GM12865 (cell line): ENCODE measurements around the gene OPCML.

ENCODE experiments used
- DNase-seq: peaks from one replicate; pipeline ENCODE4 v3.0.0; 2010; ENCODE audit warnings: low read depth
- H3K4me3 ChIP-seq: 2 replicates; pipeline ENCODE4 v1.5.1; 2011; ENCODE audit warnings: mild to moderate bottlenecking, low read depth, low read length, control low read depth
- CTCF ChIP-seq: IDR thresholded peaks from 2 replicates; pipeline ENCODE4 v1.5.1; 2011; ENCODE audit warnings: low read length, control low read depth, low read depth, inconsistent platforms; ENCODE audit not compliant: insufficient read depth; ENCODE audit errors: missing control alignments

The OPCML gene

DNA sequence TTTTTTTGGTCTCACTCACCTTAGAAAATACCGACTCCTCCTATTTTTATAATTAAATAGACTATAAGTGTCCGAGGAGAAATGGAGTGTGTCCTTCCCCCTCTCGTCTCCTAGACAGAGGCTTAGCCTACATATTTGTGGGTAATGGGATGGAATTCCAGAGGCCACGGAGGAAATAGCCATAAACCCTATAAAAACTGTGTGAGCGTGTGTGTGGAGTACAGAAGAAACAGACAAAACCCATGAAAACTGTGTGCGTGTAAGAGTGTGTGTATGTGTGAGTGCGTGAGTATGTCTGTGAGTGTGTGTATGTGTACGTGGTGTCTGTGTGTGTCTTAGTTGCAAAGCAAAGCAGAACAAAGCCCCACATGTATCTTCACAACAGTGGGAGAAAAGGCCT, 883.5 kb downstream of the OPCML start:
- no peak overlapping the region for H3K4me3 ChIP-seq
- no peak for DNase-seq
- TF ChIP-seq CTCF: no peak

DNA sequence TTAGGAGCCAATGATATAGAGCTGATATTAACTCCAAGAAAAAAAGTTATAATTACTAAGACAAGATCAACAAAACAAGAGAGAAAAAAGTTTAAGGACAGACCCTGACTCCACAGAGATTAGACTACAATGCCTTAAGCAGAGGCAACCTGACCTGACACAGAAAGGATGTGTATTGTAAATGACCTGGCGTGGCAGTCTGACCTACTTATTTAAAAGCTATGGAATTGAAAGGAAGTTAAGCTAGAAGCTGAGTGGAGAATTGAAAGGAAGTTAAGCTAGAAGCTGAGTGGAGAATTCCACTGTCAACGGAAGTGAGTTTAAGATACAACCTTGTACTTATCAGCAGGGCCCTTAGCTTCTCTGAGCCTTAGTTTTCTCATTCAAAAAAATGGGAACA, 885.4 kb downstream of the OPCML start:
- TF ChIP-seq CTCF: no peak
- H3K4me3 ChIP-seq: no peak overlapping the region
- no peak for DNase-seq

DNA sequence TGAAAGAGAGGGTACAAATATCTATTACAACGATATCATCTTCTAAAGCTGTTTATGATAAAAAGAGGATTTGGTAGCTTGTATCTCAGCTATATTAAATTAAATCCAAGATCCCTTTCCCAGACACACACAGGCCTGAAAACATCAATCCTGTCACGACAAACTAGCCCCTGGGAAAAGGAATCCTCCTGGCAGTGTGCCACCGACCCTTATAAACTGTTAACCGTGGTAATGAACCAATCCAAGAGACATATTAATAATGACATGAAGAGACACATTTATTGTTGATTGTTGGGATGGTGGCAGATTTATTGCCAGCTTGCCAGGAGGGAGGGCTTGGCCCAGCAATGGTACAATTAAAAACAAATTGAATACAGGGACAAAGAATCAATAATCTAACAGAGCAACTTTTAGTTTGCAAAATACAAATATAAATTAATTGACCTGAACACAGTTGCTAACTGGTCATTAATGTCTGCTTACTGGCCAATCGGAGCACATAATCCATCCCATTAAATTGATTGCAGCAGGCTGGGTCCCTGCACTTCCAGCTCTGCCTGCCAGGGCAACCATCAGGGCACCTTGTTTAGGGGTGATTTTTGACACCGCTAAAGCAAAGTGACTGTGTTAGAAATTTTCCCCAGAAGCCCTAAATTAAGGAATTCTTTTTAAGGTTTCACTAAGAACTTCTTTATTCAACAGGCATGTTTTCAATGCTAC, 887.6 kb downstream of the OPCML start:
- no peak for DNase-seq
- TF ChIP-seq CTCF: no peak

GRCh38 chr11:132643239-132643638, 889.1 kb downstream of the OPCML start:
- H3K4me3 ChIP-seq: no peak overlapping the region
- DNase-seq: no peak
- TF ChIP-seq CTCF: no peak

More for the DNA sequence above, 887.6 kb downstream of the OPCML start:
- H3K4me3 ChIP-seq: no peak overlapping the region

- TF ChIP-seq CTCF: no peak
- no peak for DNase-seq
- H3K4me3 ChIP-seq: no peak overlapping the region
Observed at GRCh38 chr11:132640952-132641351, 891.3 kb downstream of the OPCML start.

DNA sequence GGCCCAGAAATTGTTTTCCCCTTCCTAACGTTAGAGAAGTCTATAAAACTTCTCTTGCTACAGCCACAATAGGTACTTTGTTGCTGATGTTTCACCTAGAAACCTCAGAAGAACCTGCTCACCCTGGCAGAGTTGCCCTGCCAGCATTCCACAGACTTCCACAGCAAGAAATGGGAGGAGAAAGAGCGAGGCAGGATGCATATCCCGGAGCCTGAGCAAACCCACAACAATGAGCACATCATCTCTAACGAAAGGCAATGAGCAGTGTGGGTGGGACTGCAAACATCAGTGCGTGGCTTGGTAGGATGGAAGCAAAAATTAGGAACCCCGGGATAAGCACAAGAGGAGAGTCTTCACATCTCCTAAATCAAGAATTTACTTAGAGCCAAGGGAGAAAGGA, 892.3 kb downstream of the OPCML start:
- no peak for TF ChIP-seq CTCF
- DNase-seq: no peak
- H3K4me3 ChIP-seq: no peak overlapping the region

- H3K4me3 ChIP-seq: no peak overlapping the region
- no peak for DNase-seq
- no peak for TF ChIP-seq CTCF
Observed at GRCh38 chr11:132639403-132639802, 892.9 kb downstream of the OPCML start.
